MM.1S (cell line): ENCODE measurements around the gene HMGN3.
A peak's percentile ranks its signal among the peaks of the same experiment; 100 is the strongest.

ENCODE experiments used
- DNase-seq: peaks from one replicate; pipeline ENCODE4 v3.0.0-alpha.2; 2015
- H2AFZ ChIP-seq: fragments of 300-600 bp; sonication (generic); 2 replicates; pipeline ENCODE4 v1.6.0; 2016; ENCODE audit warnings: antibody characterized with exemption, low read length
- H3F3A ChIP-seq: fragments of 300-600 bp; sonication (generic); 2 replicates; pipeline ENCODE4 v1.6.1; 2016; ENCODE audit warnings: mild to moderate bottlenecking, antibody characterized with exemption, low read length, moderate library complexity, mixed read lengths; ENCODE audit not compliant: insufficient read depth
- H3K27ac ChIP-seq: fragments of 300-600 bp; sonication (generic); 2 replicates; pipeline ENCODE4 v1.5.1; 2016; ENCODE audit warnings: mild to moderate bottlenecking, low read length
- H3K27me3 ChIP-seq: fragments of 300-600 bp; sonication (generic); replicated peaks from 2 replicates; pipeline ENCODE4 v1.6.0; 2016; ENCODE audit warnings: low read length; ENCODE audit not compliant: insufficient read depth
- H3K36me3 ChIP-seq: fragments of 300-600 bp; sonication (generic); replicated peaks from 2 replicates; pipeline ENCODE4 v1.6.1; 2016; ENCODE audit warnings: mild to moderate bottlenecking, low read length, mixed read lengths; ENCODE audit not compliant: insufficient read depth
- H3K4me1 ChIP-seq: fragments of 300-600 bp; sonication (generic); 2 replicates; pipeline ENCODE4 v1.6.1; 2016; ENCODE audit warnings: low read length, mixed read lengths
- H3K4me2 ChIP-seq: fragments of 300-600 bp; sonication (generic); 2 replicates; pipeline ENCODE4 v1.6.0; 2016; ENCODE audit warnings: low read depth, low read length
- H3K4me3 ChIP-seq: fragments of 300-600 bp; sonication (generic); 2 replicates; pipeline ENCODE4 v1.5.1; 2016; ENCODE audit warnings: low read length, mixed read lengths
- H3K79me2 ChIP-seq: fragments of 300-600 bp; sonication (generic); 2 replicates; pipeline ENCODE4 v1.6.1; 2016; ENCODE audit warnings: mixed run types, low read length, mixed read lengths
- H3K9ac ChIP-seq: fragments of 300-600 bp; sonication (generic); 2 replicates; pipeline ENCODE4 v1.6.1; 2016; ENCODE audit warnings: low read length, mixed read lengths
- H3K9me2 ChIP-seq: fragments of 300-600 bp; sonication (generic); replicated peaks from 2 replicates; pipeline ENCODE4 v1.6.1; 2016; ENCODE audit warnings: mild to moderate bottlenecking, low read length, mixed read lengths; ENCODE audit not compliant: insufficient read depth
- H3K9me3 ChIP-seq: fragments of 300-600 bp; sonication (generic); replicated peaks from 2 replicates; pipeline ENCODE4 v1.6.1; 2016; ENCODE audit warnings: mild to moderate bottlenecking, low read length, mixed read lengths; ENCODE audit not compliant: insufficient read depth
- H4K20me1 ChIP-seq: fragments of 300-600 bp; sonication (generic); 2 replicates; pipeline ENCODE4 v1.6.1; 2016; ENCODE audit warnings: mild to moderate bottlenecking, low read length, moderate library complexity, mixed read lengths; ENCODE audit not compliant: insufficient read depth
- CTCF ChIP-seq: fragments of 300-600 bp; sonication (generic); IDR thresholded peaks from 2 replicates; pipeline ENCODE4 v1.5.1; 2016; ENCODE audit warnings: antibody characterized with exemption, low read length, mixed read lengths
- EZH2 ChIP-seq: fragments of 300-600 bp; sonication (generic); optimal IDR thresholded peaks from 2 replicates; pipeline ENCODE3; 2017; ENCODE audit warnings: low read depth, mild to moderate bottlenecking, antibody characterized with exemption, low read length, mixed read lengths
- EZH2phosphoT487 ChIP-seq: fragments of 300-600 bp; sonication (generic); IDR thresholded peaks from 2 replicates; pipeline ENCODE4 v1.6.1; 2018; ENCODE audit warnings: antibody characterized with exemption, low read length

HMGN3 gene

DNA sequence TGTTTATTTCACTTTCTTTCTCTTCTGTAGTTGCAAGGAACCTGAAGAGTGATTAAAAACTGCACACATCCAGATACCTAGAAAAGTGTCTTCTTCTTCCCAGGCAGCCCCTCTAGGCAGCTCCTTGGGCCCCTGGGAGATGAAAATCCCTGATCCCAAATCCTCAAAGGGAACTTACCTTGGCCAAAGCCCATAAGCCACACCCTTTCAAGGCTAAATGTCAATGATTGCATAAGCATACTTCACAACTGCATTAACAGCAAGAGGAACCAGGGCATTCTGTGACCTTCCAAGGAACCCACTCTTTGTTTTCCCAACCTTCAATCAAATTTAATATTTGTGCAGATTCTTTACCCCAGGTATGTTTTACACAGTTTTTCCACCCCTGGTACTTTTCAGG is 4.4 kb upstream of the HMGN3 start:
- DNase-seq = no peak

DNA sequence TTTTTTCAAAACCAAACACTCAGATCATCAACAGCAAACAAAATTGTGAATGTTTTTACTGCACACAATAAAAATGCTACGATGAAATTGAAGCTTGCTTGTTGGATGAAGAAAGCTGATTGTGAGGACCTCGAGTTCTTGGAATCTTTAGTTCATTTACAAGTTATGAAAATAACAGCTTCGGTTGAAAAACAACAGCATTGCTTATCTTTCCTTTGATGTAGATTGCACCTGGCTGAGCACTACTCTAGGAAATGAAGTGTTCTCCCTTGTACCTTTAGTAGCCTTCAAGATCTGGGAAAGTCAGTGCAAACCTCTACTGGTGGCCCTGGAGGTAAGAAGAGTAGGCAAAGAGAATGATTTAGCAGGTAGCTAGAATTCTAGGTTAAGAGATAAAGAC is 2.2 kb upstream of the HMGN3 start:
- H3K79me2 ChIP-seq = peaks cover 25% of the 10 kb centered on the region
- no peaks in the 10 kb centered on the region for H4K20me1 ChIP-seq
- no peaks in the 10 kb centered on the region for H3K27me3 ChIP-seq
- H3K9me2 ChIP-seq = no peaks in the 10 kb centered on the region
- DNase-seq = no peak
- no peak overlapping the region for H2AFZ ChIP-seq
- TF ChIP-seq CTCF (no peak), EZH2phosphoT487 (no peak), EZH2 (no peak)
- H3K4me2 ChIP-seq = no peak overlapping the region
- H3K4me3 ChIP-seq = no peak overlapping the region
- no peak overlapping the region for H3K9ac ChIP-seq
- no peak overlapping the region for H3K27ac ChIP-seq
- peaks cover 5% of the 10 kb centered on the region; the same call in 1 of the 2 replicates for H3F3A ChIP-seq
- H3K4me1 ChIP-seq = peaks cover 30% of the 10 kb centered on the region
- H3K36me3 ChIP-seq = no peaks in the 10 kb centered on the region
- H3K9me3 ChIP-seq = no peaks in the 10 kb centered on the region

More for the DNA sequence above, 4.4 kb upstream of the HMGN3 start:
- Histone ChIP-seq H3K9ac (no peak overlapping the region), H3K4me1 (peaks cover 18% of the 10 kb centered on the region; the same call in 1 of the 2 replicates), H3K9me2 (no peaks in the 10 kb centered on the region), H3F3A (peaks cover 5% of the 10 kb centered on the region; the same call in 1 of the 2 replicates), H2AFZ (no peak overlapping the region), H4K20me1 (no peaks in the 10 kb centered on the region), H3K79me2 (peaks cover 3% of the 10 kb centered on the region; the same call in 1 of the 2 replicates), H3K27ac (no peak overlapping the region), H3K4me3 (no peak overlapping the region), H3K9me3 (no peaks in the 10 kb centered on the region), H3K27me3 (no peaks in the 10 kb centered on the region), H3K4me2 (no peak overlapping the region), H3K36me3 (no peaks in the 10 kb centered on the region)
- TF ChIP-seq EZH2phosphoT487 = no peak
- no peak for TF ChIP-seq EZH2

DNA sequence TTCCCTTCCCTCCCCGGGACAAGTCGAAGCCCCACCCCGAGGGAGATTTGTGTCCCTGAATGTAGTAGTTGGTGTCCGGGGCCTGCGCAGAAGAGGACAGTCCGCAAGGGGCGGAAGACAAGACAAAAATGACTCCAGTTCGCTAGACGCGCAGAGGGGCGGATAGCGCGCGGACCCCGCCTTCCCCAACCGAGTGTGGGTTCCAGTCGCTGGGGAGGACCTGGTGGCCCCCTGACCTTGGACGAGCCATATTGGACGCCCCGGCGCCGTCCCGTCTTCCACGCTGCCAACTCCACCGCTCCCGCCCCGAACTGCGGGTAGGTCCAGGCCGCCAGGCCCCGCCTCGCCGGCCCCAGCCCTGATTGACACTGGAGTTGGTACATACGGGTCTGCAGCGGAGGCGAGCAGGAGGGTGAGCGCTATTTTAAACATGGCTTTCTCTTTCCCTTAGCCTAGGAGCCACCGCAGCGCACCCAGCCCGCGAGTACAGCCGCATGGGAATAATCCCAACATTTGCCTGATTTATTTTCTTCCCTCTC is 802 bp downstream of the HMGN3 start:
- Histone ChIP-seq H3K27me3 (no peaks in the 10 kb centered on the region), H3K27ac (peak overlapping the region; percentile 82), H3K4me1 (peaks cover 21% of the 10 kb centered on the region), H3K79me2 (peaks cover 56% of the 10 kb centered on the region), H3K36me3 (no peaks in the 10 kb centered on the region), H3K9me3 (no peaks in the 10 kb centered on the region), H3F3A (peaks cover 5% of the 10 kb centered on the region; the same call in 1 of the 2 replicates), H3K4me3 (peak overlapping the region; percentile 98), H2AFZ (peak overlapping the region; percentile 91), H3K4me2 (peak overlapping the region; percentile 66), H4K20me1 (no peaks in the 10 kb centered on the region), H3K9me2 (no peaks in the 10 kb centered on the region), H3K9ac (peak overlapping the region; percentile 86)
- TF ChIP-seq EZH2 (no peak), CTCF (peak; percentile 30), EZH2phosphoT487 (no peak)
- DNase-seq = peak; percentile 83

- Histone ChIP-seq H4K20me1 (no peaks in the 10 kb centered on the region), H3K9ac (peak overlapping the region; percentile 86), H3K4me2 (peak overlapping the region; percentile 66), H3K27ac (no peak overlapping the region), H3K27me3 (no peaks in the 10 kb centered on the region), H3K9me2 (no peaks in the 10 kb centered on the region), H3K4me3 (peak overlapping the region; percentile 98), H2AFZ (peak overlapping the region; percentile 91), H3K9me3 (no peaks in the 10 kb centered on the region), H3K79me2 (peaks cover 64% of the 10 kb centered on the region), H3K4me1 (peaks cover 13% of the 10 kb centered on the region), H3K36me3 (no peaks in the 10 kb centered on the region), H3F3A (peaks cover 5% of the 10 kb centered on the region; the same call in 1 of the 2 replicates)
- DNase-seq = no peak
- TF ChIP-seq EZH2 (no peak), CTCF (no peak), EZH2phosphoT487 (no peak)
These were observed 1.6 kb downstream of the HMGN3 start for GRCh38 chr6:79232696-79233462.
